ENCODE measurements around the gene KCNH1. TPM values are rescaled to one million over a fixed set of nuclear protein-coding genes. Genes with fewer than 3 reads are reported as not detected.

KCNH1 gene
- polyA plus RNA-seq, 2 of the 4 experiments (the other 2 are of a cell fraction) = 5.1 to 7.9 TPM

DNA sequence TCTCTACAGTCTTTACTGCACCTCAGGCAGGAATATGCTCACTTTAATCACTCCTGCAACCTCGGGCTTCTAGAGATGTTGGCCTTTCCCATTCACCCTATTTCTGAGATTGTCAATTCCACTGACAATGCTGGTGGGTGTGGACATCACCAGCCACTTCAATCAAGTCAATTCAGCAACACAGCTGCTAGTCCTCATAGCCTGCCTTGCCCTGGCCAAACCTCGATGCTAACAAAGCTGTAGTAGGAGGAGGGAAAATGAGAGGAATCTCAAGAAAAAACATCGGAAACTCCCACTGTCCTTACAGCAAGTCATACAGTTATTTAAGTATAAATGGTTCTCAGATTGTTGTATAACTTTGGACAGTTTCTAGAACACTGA lies 155.0 kb downstream of the KCNH1 start:
- FAIRE-seq (no peak), ATAC-seq (no peak; a peak in 1 of 6 replicates), DNase-seq (ENCODE audit: low read depth in 1 of 2, low spot score in 1 of 2) (no peak)
- ChIA-PET POLR2A (no interaction called here), CTCF (interaction anchor here (0.8 to 2.3 kb wide), 4 partner anchors 13 to 605 kb away, joined by 3 to 7 read pairs (median 4); partner anchors contain the start of gene KCNH1)
- Histone ChIP-seq H3K27ac (0 out of 6 replicates have a peak overlapping the region, but pooled peaks of 1 of the 2 experiments have one; percentile 35), H3K9me3 (no peaks in the 10 kb centered on the region), H3K4me3 (no peak overlapping the region), H3K4me1 (peaks cover 9% of the 10 kb centered on the region; the same call in 1 of the 3 replicates), H3K4me2 (0 out of 3 replicates have a peak overlapping the region, but pooled peaks have one; percentile 27)
- 47% methylated on average over 3 of the region's 3 CpGs for WGBS (ENCODE audit: missing lambda C conversion rate)
- TF ChIP-seq SMC3 (IDR thresholded peaks at IDR 0.05) (no peak), HOXB5 (CRISPR knock-in tag; IDR thresholded peaks at IDR 0.05) (no peak), MYC (IDR thresholded peaks at IDR 0.05; ENCODE audit: borderline replicate concordance, low read length) (no peak), KDM5A (IDR thresholded peaks at IDR 0.05) (no peak), FOSL2 (IDR thresholded peaks at IDR 0.05) (no peak), FOSL2 (CRISPR knock-in tag; IDR thresholded peaks at IDR 0.05) (no peak)
- TF ChIP-seq, protein P1, sequence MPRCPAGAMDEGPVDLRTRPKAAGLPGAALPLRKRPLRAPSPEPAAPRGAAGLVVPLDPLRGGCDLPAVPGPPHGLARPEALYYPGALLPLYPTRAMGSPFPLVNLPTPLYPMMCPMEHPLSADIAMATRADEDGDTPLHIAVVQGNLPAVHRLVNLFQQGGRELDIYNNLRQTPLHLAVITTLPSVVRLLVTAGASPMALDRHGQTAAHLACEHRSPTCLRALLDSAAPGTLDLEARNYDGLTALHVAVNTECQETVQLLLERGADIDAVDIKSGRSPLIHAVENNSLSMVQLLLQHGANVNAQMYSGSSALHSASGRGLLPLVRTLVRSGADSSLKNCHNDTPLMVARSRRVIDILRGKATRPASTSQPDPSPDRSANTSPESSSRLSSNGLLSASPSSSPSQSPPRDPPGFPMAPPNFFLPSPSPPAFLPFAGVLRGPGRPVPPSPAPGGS (IDR thresholded peaks at IDR 0.05) = no peak

DNA sequence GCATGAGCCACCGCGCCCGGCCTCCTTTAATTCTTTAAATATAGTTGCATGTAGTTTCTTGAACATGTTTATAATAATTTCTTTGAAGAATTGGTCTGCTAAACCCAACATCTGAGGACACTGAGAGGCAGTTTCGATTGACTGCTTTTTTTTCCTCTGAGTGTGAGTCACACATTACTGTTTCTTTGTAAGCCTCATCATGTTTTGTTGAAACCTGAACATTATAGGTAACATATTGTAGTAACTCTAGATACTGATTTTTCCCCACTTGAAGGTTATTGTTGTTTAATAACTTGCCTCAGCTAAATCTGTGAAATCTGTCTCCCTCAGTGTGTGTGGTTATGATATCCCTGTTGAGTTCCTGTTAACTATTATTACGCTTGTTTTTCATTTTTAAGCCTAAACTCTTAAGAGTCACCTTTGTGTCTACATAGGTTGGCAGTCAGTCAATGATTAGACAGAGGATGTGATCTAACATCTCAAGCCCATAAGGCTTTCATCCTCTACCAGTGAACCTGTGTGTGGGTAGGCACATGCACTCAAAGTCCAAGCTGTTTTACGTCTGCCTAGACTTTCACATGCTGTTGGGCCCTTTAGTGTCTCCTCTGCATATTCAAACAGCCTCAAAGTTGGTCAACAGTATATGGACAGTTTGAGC lies 155.5 kb downstream of the KCNH1 start:
- ChIA-PET CTCF (interaction anchor here (0.8 to 2.3 kb wide), 2 partner anchors 155 to 162 kb away, joined by 3 to 7 read pairs; partner anchors contain the start of gene KCNH1), POLR2A (no interaction called here)
- Histone ChIP-seq H3K4me2 (0 out of 3 replicates have a peak overlapping the region, but pooled peaks have one; percentile 27), H3K4me1 (peaks cover 9% of the 10 kb centered on the region; the same call in 1 of the 3 replicates), H3K9me3 (no peaks in the 10 kb centered on the region), H3K4me3 (no peak overlapping the region), H3K27ac (0 out of 6 replicates have a peak overlapping the region, but pooled peaks of 1 of the 2 experiments have one; percentile 35)
- 68% methylated on average over 6 of the region's 6 CpGs for WGBS (ENCODE audit: missing lambda C conversion rate)
- DNase-seq (ENCODE audit: low read depth in 1 of 2, low spot score in 1 of 2) = peak in 1 of 2 experiments; percentile 26
- peak in 1 of 2 experiments; percentile 72; a peak in 3 of 6 replicates for ATAC-seq
- FAIRE-seq = no peak
- TF ChIP-seq EHF (CRISPR knock-in tag; IDR thresholded peaks at IDR 0.05) (no peak), NR3C1 (IDR thresholded peaks at IDR 0.05) (no peak), POLR2A (IDR thresholded peaks at IDR 0.05; ENCODE audit: low read length) (no peak), NPAS2 (CRISPR knock-in tag; IDR thresholded peaks at IDR 0.05; ENCODE audit: borderline replicate concordance) (no peak), RFX5 (IDR thresholded peaks at IDR 0.05) (no peak), ESRRA (IDR thresholded peaks at IDR 0.05; ENCODE audit: borderline replicate concordance, low read length) (no peak), CHD2 (IDR thresholded peaks at IDR 0.05; ENCODE audit: low read length, partially characterized antibody) (no peak), BHLHE40 (IDR thresholded peaks at IDR 0.05; ENCODE audit: low read depth, low read length) (no peak), MYC (IDR thresholded peaks at IDR 0.05; ENCODE audit: borderline replicate concordance, low read length) (no peak), HEYL (CRISPR knock-in tag; IDR thresholded peaks at IDR 0.05) (no peak), ZFP36 (IDR thresholded peaks at IDR 0.05; ENCODE audit: borderline replicate concordance, partially characterized antibody) (no peak), MAZ (IDR thresholded peaks at IDR 0.05; ENCODE audit: borderline replicate concordance, low read depth, low read length) (no peak), REST (IDR thresholded peaks at IDR 0.05) (no peak), KDM1A (IDR thresholded peaks at IDR 0.05; ENCODE audit: low read depth) (no peak), FOXS1 (CRISPR knock-in tag; IDR thresholded peaks at IDR 0.05) (no peak), MAFK (IDR thresholded peaks at IDR 0.05; ENCODE audit: partially characterized antibody) (no peak)

Data from A549 (cell line).